H1 (cell line): ENCODE results near the gene ODC1. TPM values are rescaled to one million over a fixed set of nuclear protein-coding genes. Genes with fewer than 3 reads are reported as not detected.

Experiments
- CTCF ChIA-PET: fragments of 300-600 bp; sonication (Branson Sonifier 250); formaldehyde crosslinking; loops from one replicate; lab custom pipeline; 2021; ENCODE audit not compliant: partially characterized antibody; lab: Charles Lee
- POLR2A ChIA-PET: fragments of 300-600 bp; sonication (Branson Sonifier 250); formaldehyde crosslinking; loops from one replicate; lab custom pipeline; 2021; ENCODE audit warnings: inconsistent platforms; ENCODE audit not compliant: partially characterized antibody; lab: Charles Lee
- DNase-seq, 2 experiments: peaks; one replicate each; pipeline versions ENCODE4 v3.0.0 to v3.0.0-alpha.2; 2010 to 2022; ENCODE audit warnings: low spot score in 2 of 2, low read depth in 1 of 2, mixed read lengths in 1 of 2
- FAIRE-seq: peaks from 2 replicates; lab custom pipeline; 2011; peaks lifted over from hg19 to GRCh38; lab: Jason Lieb, UNC
- H2AFZ ChIP-seq: 2 replicates; pipeline ENCODE4 v1.8.1; 2012; ENCODE audit warnings: low read length, inconsistent platforms
- H2AK5ac ChIP-seq: 2 replicates; pipeline ENCODE4 v1.6.1; 2013; ENCODE audit warnings: low read depth, low read length
- H2BK120ac ChIP-seq: replicated peaks from 2 replicates; pipeline ENCODE3; 2013; ENCODE audit warnings: low read depth, low read length, inconsistent platforms
- H2BK12ac ChIP-seq: 2 replicates; pipeline ENCODE4 v1.6.1; 2013; ENCODE audit warnings: low read depth, low read length
- H2BK15ac ChIP-seq: 2 replicates; pipeline ENCODE4 v1.6.1; 2013; ENCODE audit warnings: low read length
- H2BK20ac ChIP-seq: 2 replicates; pipeline ENCODE4 v1.6.1; 2013; ENCODE audit warnings: low read length
- H2BK5ac ChIP-seq: 2 replicates; pipeline ENCODE4 v1.6.1; 2013; ENCODE audit warnings: low read depth, low read length
- H3K14ac ChIP-seq: 2 replicates; pipeline ENCODE4 v1.6.1; 2013; ENCODE audit warnings: inconsistent platforms; ENCODE audit not compliant: insufficient read length
- H3K18ac ChIP-seq: 2 replicates; pipeline ENCODE4 v1.6.1; 2013; ENCODE audit warnings: low read length; ENCODE audit errors: extremely low read depth
- H3K23ac ChIP-seq: 2 replicates; pipeline ENCODE4 v1.6.1; 2013; ENCODE audit warnings: inconsistent platforms; ENCODE audit not compliant: insufficient read length
- H3K23me2 ChIP-seq: 2 replicates; pipeline ENCODE4 v1.6.1; 2013; ENCODE audit warnings: low read depth, low read length
- H3K27ac ChIP-seq: 2 replicates; pipeline ENCODE4 v1.6.1; 2011; ENCODE audit warnings: low read depth, low read length, inconsistent platforms
- H3K27me3 ChIP-seq, 4 experiments: replicated peaks in 1 of 4; 1 replicate in 1 of 4; 2 replicates in 3 of 4; pipeline versions ENCODE4 v1.6.1 to v1.8.1; 2011 to 2013; ENCODE audit warnings: low read length in 3 of 4, mild to moderate bottlenecking in 3 of 4, inconsistent platforms in 2 of 4, mixed read lengths in 2 of 4, moderate library complexity in 1 of 4; ENCODE audit not compliant: control insufficient read depth in 3 of 4, insufficient read depth in 3 of 4; ENCODE audit errors: extremely low read depth in 1 of 4
- H3K36me3 ChIP-seq, 4 experiments: 2 replicates each; pipeline versions ENCODE4 v1.6.1 to v1.8.1; 2011 to 2013; ENCODE audit warnings: mild to moderate bottlenecking in 4 of 4, low read length in 3 of 4, moderate library complexity in 2 of 4, control low read depth in 1 of 4, inconsistent platforms in 1 of 4; ENCODE audit not compliant: insufficient read depth in 4 of 4, control insufficient read depth in 2 of 4
- H3K4ac ChIP-seq: replicated peaks from 2 replicates; pipeline ENCODE3; 2013; ENCODE audit warnings: low read length, low read depth, mixed read lengths, inconsistent platforms; ENCODE audit not compliant: insufficient read length
- H3K4me1 ChIP-seq, 4 experiments: replicated peaks in 1 of 4; 1 replicate in 1 of 4; 2 replicates in 3 of 4; pipeline versions ENCODE4 v1.6.1 to v1.8.1; 2011 to 2013; ENCODE audit warnings: low read length in 3 of 4, inconsistent platforms in 2 of 4, mixed read lengths in 1 of 4; ENCODE audit not compliant: insufficient read depth in 4 of 4, control insufficient read depth in 3 of 4
- H3K4me2 ChIP-seq, 2 experiments: 2 replicates each; pipeline versions ENCODE4 v1.6.1 to v1.8.1; 2011 to 2013; ENCODE audit warnings: low read depth in 2 of 2, low read length in 2 of 2, control low read depth in 1 of 2, inconsistent platforms in 1 of 2, mild to moderate bottlenecking in 1 of 2; ENCODE audit not compliant: insufficient read depth in 1 of 2
- H3K4me3 ChIP-seq, 4 experiments: fragments of 200-600, 300-600 bp in 1 of 4; sonication (generic), shearing (Covaris generic), sonication (Bioruptor Twin) in 1 of 4; 2 replicates each; pipeline versions ENCODE4 v1.5.1 to v1.8.1; 2011 to 2016; ENCODE audit warnings: low read length in 4 of 4, low read depth in 3 of 4, control low read depth in 2 of 4, inconsistent platforms in 2 of 4, mild to moderate bottlenecking in 2 of 4, mixed read lengths in 1 of 4, moderate library complexity in 1 of 4; ENCODE audit not compliant: insufficient read depth in 2 of 4; ENCODE audit errors: extremely low read depth in 1 of 4
- H3K56ac ChIP-seq: replicated peaks from 2 replicates; pipeline ENCODE3; 2013; ENCODE audit warnings: low read depth, mild to moderate bottlenecking, mixed read lengths, low read length, inconsistent platforms; ENCODE audit not compliant: insufficient read length
- H3K79me1 ChIP-seq: 2 replicates; pipeline ENCODE4 v1.6.1; 2013; ENCODE audit warnings: low read depth, low read length, control low read depth
- H3K79me2 ChIP-seq, 2 experiments: 2 replicates each; pipeline versions ENCODE4 v1.6.1 to v1.8.1; 2012 to 2013; ENCODE audit warnings: low read length in 2 of 2, mild to moderate bottlenecking in 2 of 2, inconsistent platforms in 1 of 2; ENCODE audit not compliant: insufficient read depth in 2 of 2, control insufficient read depth in 1 of 2
- H3K9ac ChIP-seq, 4 experiments: replicated peaks in 1 of 4; 1 replicate in 1 of 4; 2 replicates in 3 of 4; pipeline versions ENCODE4 v1.6.1 to v1.8.1; 2011 to 2013; ENCODE audit warnings: low read depth in 3 of 4, low read length in 3 of 4, control low read depth in 2 of 4, mild to moderate bottlenecking in 2 of 4, moderate library complexity in 2 of 4, inconsistent platforms in 1 of 4; ENCODE audit errors: extremely low read depth in 1 of 4
- H3K9me3 ChIP-seq, 2 experiments: 2 replicates each; pipeline versions ENCODE4 v1.6.1 to v1.8.1; 2012 to 2013; ENCODE audit warnings: mild to moderate bottlenecking in 2 of 2, moderate library complexity in 2 of 2, control low read depth in 1 of 2, inconsistent platforms in 1 of 2, low read depth in 1 of 2, low read length in 1 of 2, mixed read lengths in 1 of 2; ENCODE audit not compliant: insufficient read depth in 2 of 2
- H4K20me1 ChIP-seq, 2 experiments: replicated peaks in 1 of 2; 2 replicates each; pipeline versions ENCODE3 to v1.8.1; 2011 to 2013; ENCODE audit warnings: inconsistent platforms in 2 of 2, low read length in 2 of 2, mild to moderate bottlenecking in 1 of 2; ENCODE audit not compliant: insufficient read depth in 2 of 2, control insufficient read depth in 1 of 2
- H4K5ac ChIP-seq: 2 replicates; pipeline ENCODE4 v1.6.1; 2013; ENCODE audit warnings: low read length, low read depth, mixed read lengths, inconsistent platforms; ENCODE audit not compliant: insufficient read length
- H4K8ac ChIP-seq: 2 replicates; pipeline ENCODE4 v1.8.0; 2013; ENCODE audit warnings: mild to moderate bottlenecking, moderate library complexity, low read length, inconsistent platforms; ENCODE audit not compliant: insufficient read depth; ENCODE audit errors: extremely low read depth
- H4K91ac ChIP-seq: replicated peaks from 2 replicates; pipeline ENCODE3; 2013; ENCODE audit warnings: low read length, mixed read lengths, inconsistent platforms; ENCODE audit not compliant: insufficient read length
- BCL11A ChIP-seq, 2 experiments: IDR thresholded peaks; one replicate each; pipeline ENCODE4 v1.6.1; 2011; ENCODE audit warnings: low read depth in 2 of 2, low read length in 2 of 2, mild to moderate bottlenecking in 2 of 2
- EP300 ChIP-seq, 2 experiments: IDR thresholded peaks; 1 replicate in 1 of 2; 2 replicates in 1 of 2; pipeline ENCODE4 v1.6.1; 2011 to 2012; ENCODE audit warnings: low read depth in 2 of 2, low read length in 2 of 2, mild to moderate bottlenecking in 2 of 2, borderline replicate concordance in 1 of 2, inconsistent platforms in 1 of 2, moderate library complexity in 1 of 2
- GTF2F1 ChIP-seq: IDR thresholded peaks from 2 replicates; pipeline ENCODE4 v1.6.1; 2012; ENCODE audit warnings: low read depth, low read length, improper control_type of control experiment, borderline replicate concordance
- POLR2A ChIP-seq, 2 experiments: IDR thresholded peaks; 1 replicate in 1 of 2; 2 replicates in 1 of 2; pipeline ENCODE4 v1.6.1; 2011; ENCODE audit warnings: low read depth in 2 of 2, low read length in 2 of 2, mild to moderate bottlenecking in 2 of 2; ENCODE audit errors: control extremely low read depth in 1 of 2
- RAD21 ChIP-seq, 2 experiments: IDR thresholded peaks in 1 of 2; conservative IDR thresholded peaks in 1 of 2; 2 replicates each; pipeline ENCODE4 v1.6.1; 2011; ENCODE audit warnings: low read depth in 2 of 2, low read length in 2 of 2, improper control_type of control experiment in 1 of 2, inconsistent platforms in 1 of 2, mild to moderate bottlenecking in 1 of 2, moderate library complexity in 1 of 2
- SIX5 ChIP-seq: IDR thresholded peaks from 2 replicates; pipeline ENCODE4 v1.6.1; 2011; ENCODE audit warnings: mild to moderate bottlenecking, low read depth, low read length
- WGBS, 2 experiments: shearing (Covaris generic) in 1 of 2; methylation state at CpG; one replicate each; pipeline versions ENCODE4 v1.1.6 to v1.1.7; 2013 to 2015; ENCODE audit warnings: low lambda C conversion rate in 2 of 2, mixed read lengths in 2 of 2, inconsistent platforms in 1 of 2, low coverage in 1 of 2, missing lambda C conversion rate in 1 of 2; ENCODE audit not compliant: insufficient replicate concordance in 2 of 2, insufficient coverage in 1 of 2, insufficient read length in 1 of 2; ENCODE audit errors: extremely low coverage in 1 of 2, missing lambda C conversion rate in 1 of 2; 5-methylcytosine and 5-hydroxymethylcytosine counted together
- polyA plus RNA-seq, 7 experiments: library from polyadenylated mRNA; depleted of rRNA in 3 of 7; stranded (reverse) in 5 of 7; unstranded in 2 of 7; fragments of >200 nt in 5 of 7; fragments of 200-250 nt in 2 of 7; gene quantifications; 1 replicate in 5 of 7; 2 replicates in 1 of 7; 4 replicates in 1 of 7; pipeline versions ENCODE4 v1.2.1 to v1.2.3, GENCODE V29; 2011 to 2013; ENCODE audit warnings: missing spikeins in 2 of 7, mixed read lengths in 2 of 7
- total RNA-seq: library from RNA; stranded (reverse); fragmentation: NEBNext Ultra II Directional; extraction: Animal tissue kit (Norgen Biotek cat#: 25700); gene quantifications from 2 replicates; pipeline ENCODE4 v1.2.1, GENCODE V29; 2021

The ODC1 gene
- total and polyA plus RNA-seq, 2 of the 8 experiments (the other 6 are each of a cell fraction or from before 2014, with no cell fraction given), result 57.2 to 76.7 TPM

DNA sequence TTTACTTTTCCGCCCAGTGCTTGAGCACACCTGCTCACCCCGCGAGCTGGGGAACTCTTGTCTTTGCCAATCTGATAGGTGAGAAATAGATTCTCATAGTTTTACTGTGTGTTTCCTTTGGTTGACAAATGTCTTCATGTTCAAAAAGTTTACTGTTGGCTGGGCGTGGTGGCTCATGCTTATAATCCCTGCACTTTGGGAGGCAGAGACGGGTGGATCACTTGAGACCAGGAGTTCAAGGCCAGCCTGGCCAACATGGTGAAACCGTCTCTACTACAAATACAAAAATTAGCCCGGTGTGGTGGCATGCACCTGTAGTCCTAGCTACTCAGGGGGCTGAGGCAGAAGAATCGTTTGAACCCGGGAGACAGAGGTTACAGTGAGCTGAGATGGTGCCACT lies 10.3 kb downstream of the ODC1 start:
- H3K18ac ChIP-seq, result no peak overlapping the region
- CTCF ChIA-PET, result interaction anchor here (1.1 kb wide), 1 partner anchor 199 kb away, joined by 3 read pairs; no protein-coding TSS in a partner anchor
- no peak overlapping the region for H3K4me3 ChIP-seq
- no peak overlapping the region for H4K91ac ChIP-seq
- no peaks in the 10 kb centered on the region for H3K79me2 ChIP-seq
- peaks cover 0 to 11% of the 10 kb centered on the region in 2 experiments for H4K20me1 ChIP-seq
- H4K8ac ChIP-seq, result no peak overlapping the region
- H2BK15ac ChIP-seq, result no peak overlapping the region
- no peak overlapping the region for H3K14ac ChIP-seq
- no peak overlapping the region for H3K4ac ChIP-seq
- H2BK5ac ChIP-seq, result no peak overlapping the region
- DNase-seq (no peak), FAIRE-seq (no peak)
- H3K4me1 ChIP-seq, result peaks cover 0 to 3% (median 1%) of the 10 kb centered on the region in 4 experiments; a peak in 2 of 7 replicates
- whole genome bisulfite sequencing, 2 experiments, result 92% methylated on average over 9 of the region's 9 CpGs; no CpG with 5 or more reads in 1 of the 2 experiments
- H3K9me3 ChIP-seq, result no peaks in the 10 kb centered on the region
- H2BK20ac ChIP-seq, result no peak overlapping the region
- H3K9ac ChIP-seq, result no peak overlapping the region
- H3K56ac ChIP-seq, result no peak overlapping the region
- no peak overlapping the region for H4K5ac ChIP-seq
- POLR2A ChIA-PET, result interaction anchor here (6.0 kb wide), 1 partner anchor 9 kb away, joined by 44 read pairs; the partner anchor contains the start of gene ODC1
- H3K27ac ChIP-seq, result no peak overlapping the region
- no peak overlapping the region for H3K4me2 ChIP-seq
- H3K79me1 ChIP-seq, result no peaks in the 10 kb centered on the region
- H3K23me2 ChIP-seq, result peaks cover 6% of the 10 kb centered on the region
- TF ChIP-seq GTF2F1 (no peak), BCL11A (IDR thresholded peaks at IDR 0.05; ENCODE audit: low read depth in 2 of 2, low read length in 2 of 2) (no peak), EP300 (IDR thresholded peaks at IDR 0.05; ENCODE audit: borderline replicate concordance in 1 of 2, low read depth in 2 of 2, low read length in 2 of 2) (no peak), SIX5 (no peak), POLR2A (IDR thresholded peaks at IDR 0.05; ENCODE audit: control extremely low read depth in 1 of 2, low read depth in 2 of 2, low read length in 2 of 2) (no peak), RAD21 (IDR thresholded peaks at IDR 0.05 in 1 of 2, conservative IDR thresholded peaks at IDR 0.05 in 1 of 2; ENCODE audit: low read depth in 2 of 2, low read length in 2 of 2) (no peak)
- H2BK12ac ChIP-seq, result no peak overlapping the region
- no peak overlapping the region for H3K23ac ChIP-seq
- H3K27me3 ChIP-seq, result no peaks in the 10 kb centered on the region; a peak in 1 of 7 replicates
- H2BK120ac ChIP-seq, result no peak overlapping the region
- no peak overlapping the region for H2AK5ac ChIP-seq
- H3K36me3 ChIP-seq, result peaks cover 2 to 19% (median 11%) of the 10 kb centered on the region in 4 experiments; a peak in 7 of 8 replicates
- no peak overlapping the region for H2AFZ ChIP-seq
